CD4-positive, alpha-beta memory T cell (primary cell): Measurements from ENCODE around the gene CLEC16A. TPM values are rescaled to one million over a fixed set of nuclear protein-coding genes. Genes with fewer than 3 reads are reported as not detected.

Source experiments
- CTCF ChIA-PET: fragments of 350-600 bp; sonication (Branson Sonifier 250); formaldehyde crosslinking; loops from one replicate; lab custom pipeline; 2021; ENCODE audit warnings: inconsistent platforms; ENCODE audit not compliant: partially characterized antibody; lab: Charles Lee
- POLR2A ChIA-PET: fragments of 350-600 bp; sonication (Branson Sonifier 250); formaldehyde crosslinking; loops from one replicate; lab custom pipeline; 2021; ENCODE audit not compliant: partially characterized antibody; lab: Charles Lee
- DNase-seq, 5 donors: peaks; one replicate each; pipeline versions ENCODE4 v3.0.0 to v3.0.0-alpha.2; 2020 to 2022; ENCODE audit warnings: mixed read lengths in 1 of 5
- H3K27ac ChIP-seq: one replicate; pipeline ENCODE4 v1.7.0; 2013; ENCODE audit warnings: low read depth, low read length
- H3K27me3 ChIP-seq: 2 replicates; pipeline ENCODE4 v1.7.0; 2013; ENCODE audit warnings: mild to moderate bottlenecking, low read length, moderate library complexity; ENCODE audit not compliant: insufficient read depth
- H3K36me3 ChIP-seq: 2 replicates; pipeline ENCODE4 v1.7.0; 2013; ENCODE audit warnings: mild to moderate bottlenecking, low read length, moderate library complexity; ENCODE audit not compliant: insufficient read depth
- H3K4me1 ChIP-seq: 2 replicates; pipeline ENCODE4 v1.7.0; 2013; ENCODE audit warnings: mild to moderate bottlenecking, low read length, moderate library complexity; ENCODE audit not compliant: insufficient read depth
- H3K4me3 ChIP-seq, 2 donors: one replicate each; pipeline ENCODE4 v1.7.0; 2013; ENCODE audit warnings: low read length in 2 of 2, mild to moderate bottlenecking in 1 of 2
- H3K9me3 ChIP-seq, 2 donors: one replicate each; pipeline ENCODE4 v1.7.0; 2013; ENCODE audit warnings: low read length in 2 of 2, control low read depth in 1 of 2; ENCODE audit not compliant: control insufficient read depth in 1 of 2
- H3K27ac Mint-ChIP-seq, 7 donors: one replicate each; pipeline ENCODE4 v1.8.0; 2020 to 2021; ENCODE audit warnings: mixed read lengths in 7 of 7, mild to moderate bottlenecking in 6 of 7, inconsistent platforms in 3 of 7, moderate library complexity in 3 of 7
- H3K27me3 Mint-ChIP-seq, 2 donors: one replicate each; pipeline ENCODE4 v1.8.0; 2020 to 2021; ENCODE audit warnings: mixed read lengths in 2 of 2
- H3K36me3 Mint-ChIP-seq, 2 donors: one replicate each; pipeline ENCODE4 v1.8.0; 2020 to 2021; ENCODE audit warnings: mixed read lengths in 2 of 2, inconsistent platforms in 1 of 2, mild to moderate bottlenecking in 1 of 2
- H3K4me1 Mint-ChIP-seq, 4 donors: one replicate each; pipeline ENCODE4 v1.8.0; 2020 to 2021; ENCODE audit warnings: mixed read lengths in 4 of 4, mild to moderate bottlenecking in 1 of 4
- H3K4me3 Mint-ChIP-seq, 8 donors: one replicate each; pipeline ENCODE4 v1.8.0; 2020 to 2021; ENCODE audit warnings: mixed read lengths in 8 of 8, mild to moderate bottlenecking in 7 of 8, moderate library complexity in 6 of 8, inconsistent platforms in 3 of 8
- H3K9me3 Mint-ChIP-seq, 8 donors: one replicate each; pipeline ENCODE4 v1.8.0; 2020 to 2021; ENCODE audit warnings: mixed read lengths in 8 of 8, mild to moderate bottlenecking in 5 of 8, inconsistent platforms in 3 of 8, moderate library complexity in 1 of 8
- intact Hi-C: fragments of 100-400 bp; cut with micrococcal nuclease; formaldehyde crosslinking; loops from one replicate; pipeline ENCODE4 v1.15.1; 2023
- polyA plus RNA-seq, 2 donors: library from polyadenylated mRNA; unstranded; fragments of 300-500 nt; fragmentation: Illumina TruSeq; gene quantifications; one replicate each; pipeline ENCODE4 v1.2.3, GENCODE V29; 2021
- total RNA-seq, 2 experiments: library from RNA; stranded (reverse); gene quantifications; one replicate each; pipeline ENCODE4 v1.2.3, GENCODE V29; 2021

CLEC16A gene
- total and polyA plus RNA-seq, 4 experiments from 2014 or later, result 5.2 to 28.4 (median 24.5) TPM

DNA sequence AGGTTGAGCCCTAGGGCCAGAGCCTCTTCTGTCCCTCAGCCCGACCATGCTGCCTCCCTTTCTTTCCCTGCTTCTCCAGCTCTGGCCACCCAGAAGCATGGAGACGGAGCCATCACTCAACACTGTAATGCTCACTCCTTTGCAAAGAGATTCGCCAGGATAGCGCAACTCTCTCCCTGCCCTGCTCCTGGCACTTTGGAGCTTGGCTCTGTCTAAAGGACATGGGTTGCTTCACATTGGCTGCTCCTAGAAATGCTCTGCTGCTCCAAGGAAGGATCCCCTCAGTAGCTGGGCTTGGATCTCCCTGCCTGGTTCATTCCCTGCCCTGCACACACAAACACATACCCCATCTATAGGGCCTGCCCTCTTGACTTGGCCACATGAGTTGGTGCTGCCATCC is 76.0 kb downstream of the CLEC16A start:
- no peak overlapping the region for H3K27ac Mint-ChIP-seq
- H3K9me3 Mint-ChIP-seq, result peaks cover 0 to 10% (median 3%) of the 10 kb centered on the region in 8 donors
- Histone ChIP-seq H3K4me1 (no peaks in the 10 kb centered on the region), H3K9me3 (no peaks in the 10 kb centered on the region), H3K27ac (no peak overlapping the region), H3K4me3 (no peak overlapping the region), H3K27me3 (no peaks in the 10 kb centered on the region), H3K36me3 (peaks cover 10% of the 10 kb centered on the region)
- ChIA-PET CTCF (no interaction called here), POLR2A (no interaction called here)
- no peaks in the 10 kb centered on the region for H3K27me3 Mint-ChIP-seq
- H3K36me3 Mint-ChIP-seq, result peaks cover 54% of the 10 kb centered on the region in 2 donors
- no peak overlapping the region for H3K4me3 Mint-ChIP-seq
- DNase-seq, result no peak
- H3K4me1 Mint-ChIP-seq, result no peaks in the 10 kb centered on the region
- intact Hi-C loops, result no loop called here

- Mint-ChIP-seq H3K27me3 (no peaks in the 10 kb centered on the region), H3K36me3 (peaks cover 60% of the 10 kb centered on the region in 2 donors), H3K9me3 (peaks cover 0 to 16% (median 9%) of the 10 kb centered on the region in 8 donors), H3K4me1 (no peaks in the 10 kb centered on the region), H3K4me3 (no peak overlapping the region), H3K27ac (peak overlapping the region in 2 of 7 donors; percentile 41 to 50)
- intact Hi-C loops, result no loop called here
- H3K27ac ChIP-seq, result no peak overlapping the region
- ChIA-PET CTCF (no interaction called here), POLR2A (no interaction called here)
- H3K9me3 ChIP-seq, result peaks cover 0 to 4% of the 10 kb centered on the region in 2 donors
- H3K4me1 ChIP-seq, result no peaks in the 10 kb centered on the region
- peaks cover 16% of the 10 kb centered on the region for H3K36me3 ChIP-seq
- no peak for DNase-seq
- H3K4me3 ChIP-seq, result no peak overlapping the region
- H3K27me3 ChIP-seq, result no peaks in the 10 kb centered on the region
Observed at GRCh38 chr16:11020792-11021551, 76.6 kb downstream of the CLEC16A start.

- no peaks in the 10 kb centered on the region for H3K27me3 Mint-ChIP-seq
- no peaks in the 10 kb centered on the region for H3K4me1 Mint-ChIP-seq
- peaks cover 0 to 13% of the 10 kb centered on the region in 2 donors for H3K9me3 ChIP-seq
- peak overlapping the region in 1 of 7 donors; percentile 20 for H3K27ac Mint-ChIP-seq
- no peak overlapping the region for H3K4me3 Mint-ChIP-seq
- CTCF ChIA-PET, result no interaction called here
- no peak overlapping the region for H3K4me3 ChIP-seq
- peaks cover 26% of the 10 kb centered on the region for H3K36me3 ChIP-seq
- no peaks in the 10 kb centered on the region for H3K4me1 ChIP-seq
- intact Hi-C loops, result no loop called here
- no peak overlapping the region for H3K27ac ChIP-seq
- peaks cover 70% of the 10 kb centered on the region in 2 donors for H3K36me3 Mint-ChIP-seq
- DNase-seq, result no peak
- peaks cover 0 to 26% (median 19%) of the 10 kb centered on the region in 8 donors for H3K9me3 Mint-ChIP-seq
- POLR2A ChIA-PET, result no interaction called here
- no peaks in the 10 kb centered on the region for H3K27me3 ChIP-seq
Observed at GRCh38 chr16:11022002-11022401, 77.6 kb downstream of the CLEC16A start.

DNA sequence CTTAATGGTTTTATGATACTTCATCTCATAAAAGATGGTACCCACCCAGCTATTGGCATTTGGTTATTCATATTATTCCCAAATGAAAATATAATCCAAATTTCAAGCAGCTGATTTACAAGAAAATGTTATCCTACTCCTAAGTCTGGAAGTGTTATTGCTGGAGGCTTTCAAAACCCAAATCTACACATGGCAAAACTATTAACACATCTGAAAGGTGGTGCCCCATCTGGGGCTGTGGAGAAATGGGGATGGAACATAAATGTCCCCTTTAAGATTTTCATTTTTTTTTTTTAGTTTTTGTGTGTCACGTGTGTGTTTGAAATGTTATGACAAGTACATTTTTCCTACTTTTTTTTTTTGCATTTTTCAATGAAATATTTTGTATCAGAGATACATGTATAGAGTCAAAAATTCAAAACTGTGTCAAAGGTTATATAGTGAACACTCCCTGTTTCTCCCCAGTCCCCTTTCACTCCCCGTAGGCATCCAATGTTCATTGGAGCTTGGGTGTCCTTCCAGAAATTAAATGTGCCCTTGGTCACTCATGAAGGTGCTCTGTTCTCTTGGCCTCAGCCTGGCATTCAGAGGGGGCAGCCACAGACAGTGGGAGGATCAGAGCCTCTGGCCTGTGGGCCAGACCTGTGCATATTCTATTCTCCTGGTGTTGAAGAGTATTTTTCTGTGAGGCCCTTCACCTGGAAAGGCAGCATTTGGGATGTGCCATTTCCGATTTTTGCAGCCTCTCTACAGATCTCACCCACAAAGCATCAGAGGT is 79.1 kb downstream of the CLEC16A start:
- ChIA-PET POLR2A (no interaction called here), CTCF (no interaction called here)
- Mint-ChIP-seq H3K36me3 (peaks cover 77 to 78% of the 10 kb centered on the region in 2 donors), H3K4me1 (no peaks in the 10 kb centered on the region), H3K27ac (no peak overlapping the region), H3K4me3 (no peak overlapping the region), H3K9me3 (peaks cover 0 to 39% (median 26%) of the 10 kb centered on the region in 8 donors), H3K27me3 (no peaks in the 10 kb centered on the region)
- Histone ChIP-seq H3K27ac (no peak overlapping the region), H3K4me3 (no peak overlapping the region), H3K9me3 (peaks cover 0 to 13% of the 10 kb centered on the region in 2 donors), H3K4me1 (no peaks in the 10 kb centered on the region), H3K36me3 (peaks cover 27% of the 10 kb centered on the region), H3K27me3 (no peaks in the 10 kb centered on the region)
- intact Hi-C loops, result no loop called here
- DNase-seq, result no peak

- intact Hi-C loops, result no loop called here
- Mint-ChIP-seq H3K36me3 (peaks cover 88% of the 10 kb centered on the region in 2 donors), H3K27me3 (no peaks in the 10 kb centered on the region), H3K9me3 (peaks cover 0 to 49% (median 35%) of the 10 kb centered on the region in 8 donors), H3K4me3 (no peak overlapping the region), H3K4me1 (peaks cover 0 to 4% (median under 1%) of the 10 kb centered on the region in 4 donors), H3K27ac (peak overlapping the region in 1 of 7 donors; percentile 46)
- H3K27ac ChIP-seq, result no peak overlapping the region
- H3K9me3 ChIP-seq, result peaks cover 0 to 13% of the 10 kb centered on the region in 2 donors
- no peaks in the 10 kb centered on the region for H3K27me3 ChIP-seq
- no peak overlapping the region for H3K4me3 ChIP-seq
- no peaks in the 10 kb centered on the region for H3K4me1 ChIP-seq
- H3K36me3 ChIP-seq, result peaks cover 27% of the 10 kb centered on the region
- no peak for DNase-seq
- POLR2A ChIA-PET, result no interaction called here
- CTCF ChIA-PET, result no interaction called here
Observed at GRCh38 chr16:11024333-11025053, 80.1 kb downstream of the CLEC16A start.

DNA sequence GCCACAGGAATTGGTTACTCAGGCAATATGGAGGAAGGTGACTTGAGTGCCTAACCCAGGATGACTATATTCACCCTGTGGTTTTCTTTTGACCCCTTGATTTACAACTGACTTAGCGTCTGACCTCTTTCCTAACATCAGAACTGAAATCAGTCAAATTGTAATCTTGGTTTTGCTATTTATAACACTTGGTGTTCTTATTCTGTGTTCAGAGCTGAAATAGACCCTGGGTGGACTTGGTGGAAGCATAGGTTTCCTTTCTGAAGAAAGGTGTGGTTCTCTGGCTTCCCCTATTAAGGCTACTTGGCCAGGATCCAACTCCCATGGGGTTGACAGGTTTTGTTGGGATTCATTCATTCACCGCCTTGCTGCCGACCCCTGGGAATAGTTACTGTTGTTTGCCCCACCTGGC is 80.8 kb downstream of the CLEC16A start:
- H3K9me3 Mint-ChIP-seq, result peaks cover 0 to 50% (median 36%) of the 10 kb centered on the region in 8 donors
- intact Hi-C loops, result no loop called here
- peaks cover 27% of the 10 kb centered on the region for H3K36me3 ChIP-seq
- H3K4me3 ChIP-seq, result no peak overlapping the region
- peaks cover 89 to 91% of the 10 kb centered on the region in 2 donors for H3K36me3 Mint-ChIP-seq
- no peak overlapping the region for H3K27ac ChIP-seq
- no peaks in the 10 kb centered on the region for H3K4me1 ChIP-seq
- ChIA-PET POLR2A (no interaction called here), CTCF (no interaction called here)
- no peaks in the 10 kb centered on the region for H3K27me3 ChIP-seq
- no peak overlapping the region for H3K4me3 Mint-ChIP-seq
- H3K4me1 Mint-ChIP-seq, result peaks cover 0 to 4% (median under 1%) of the 10 kb centered on the region in 4 donors
- peaks cover 0 to 13% of the 10 kb centered on the region in 2 donors for H3K9me3 ChIP-seq
- H3K27ac Mint-ChIP-seq, result no peak overlapping the region
- DNase-seq, result no peak
- H3K27me3 Mint-ChIP-seq, result no peaks in the 10 kb centered on the region

GRCh38 chr16:11029948-11030347 is 85.6 kb downstream of the CLEC16A start:
- DNase-seq, result no peak
- Mint-ChIP-seq H3K27me3 (no peaks in the 10 kb centered on the region), H3K4me3 (no peak overlapping the region), H3K36me3 (peaks cover 89 to 90% of the 10 kb centered on the region in 2 donors), H3K27ac (no peak overlapping the region), H3K9me3 (peaks cover 0 to 45% (median 34%) of the 10 kb centered on the region in 8 donors), H3K4me1 (peaks cover 0 to 6% (median 1%) of the 10 kb centered on the region in 4 donors)
- intact Hi-C loops, result no loop called here
- Histone ChIP-seq H3K9me3 (peaks cover 0 to 13% of the 10 kb centered on the region in 2 donors), H3K4me1 (no peaks in the 10 kb centered on the region), H3K27ac (no peak overlapping the region), H3K36me3 (peaks cover 26% of the 10 kb centered on the region), H3K27me3 (no peaks in the 10 kb centered on the region), H3K4me3 (no peak overlapping the region)
- ChIA-PET POLR2A (no interaction called here), CTCF (no interaction called here)
